PC-3 (cell line): ENCODE data around the gene BAIAP2.

Experiments
- EZH2 ChIP-seq: fragments of 300-600 bp; sonication (generic); IDR thresholded peaks from one replicate; pipeline ENCODE4 v1.6.1; 2017; ENCODE audit warnings: antibody characterized with exemption, mild to moderate bottlenecking, low read length; ENCODE audit not compliant: unreplicated experiment
- TF ChIP-seq, protein P1 (sequence below): fragments of 300-600 bp; sonication (generic); conservative IDR thresholded peaks from 2 replicates; pipeline ENCODE4 v1.5.1; 2017; ENCODE audit warnings: antibody characterized with exemption, low read depth, mild to moderate bottlenecking, low read length

DNA sequence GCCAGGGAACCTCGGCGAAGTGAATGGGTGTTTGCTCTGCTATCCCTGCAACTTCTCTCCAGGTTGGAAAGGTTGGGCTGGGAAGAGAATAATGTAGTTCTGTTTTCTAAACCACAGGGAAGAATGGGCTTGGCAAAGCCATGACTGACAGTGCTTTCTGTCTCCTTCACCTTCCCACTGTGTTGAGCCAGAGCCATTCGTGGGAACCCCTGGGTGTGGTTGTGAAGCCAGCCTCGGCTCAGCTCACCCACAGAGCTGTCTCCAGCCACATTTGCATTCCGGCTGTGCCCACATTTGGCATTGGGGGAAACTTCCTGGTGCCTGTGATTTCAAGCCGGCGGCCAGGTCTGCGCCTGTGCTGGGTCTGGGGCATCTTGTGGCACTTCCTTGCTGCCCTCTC, 39.9 kb downstream of the BAIAP2 start:
- TF ChIP-seq, protein P1, sequence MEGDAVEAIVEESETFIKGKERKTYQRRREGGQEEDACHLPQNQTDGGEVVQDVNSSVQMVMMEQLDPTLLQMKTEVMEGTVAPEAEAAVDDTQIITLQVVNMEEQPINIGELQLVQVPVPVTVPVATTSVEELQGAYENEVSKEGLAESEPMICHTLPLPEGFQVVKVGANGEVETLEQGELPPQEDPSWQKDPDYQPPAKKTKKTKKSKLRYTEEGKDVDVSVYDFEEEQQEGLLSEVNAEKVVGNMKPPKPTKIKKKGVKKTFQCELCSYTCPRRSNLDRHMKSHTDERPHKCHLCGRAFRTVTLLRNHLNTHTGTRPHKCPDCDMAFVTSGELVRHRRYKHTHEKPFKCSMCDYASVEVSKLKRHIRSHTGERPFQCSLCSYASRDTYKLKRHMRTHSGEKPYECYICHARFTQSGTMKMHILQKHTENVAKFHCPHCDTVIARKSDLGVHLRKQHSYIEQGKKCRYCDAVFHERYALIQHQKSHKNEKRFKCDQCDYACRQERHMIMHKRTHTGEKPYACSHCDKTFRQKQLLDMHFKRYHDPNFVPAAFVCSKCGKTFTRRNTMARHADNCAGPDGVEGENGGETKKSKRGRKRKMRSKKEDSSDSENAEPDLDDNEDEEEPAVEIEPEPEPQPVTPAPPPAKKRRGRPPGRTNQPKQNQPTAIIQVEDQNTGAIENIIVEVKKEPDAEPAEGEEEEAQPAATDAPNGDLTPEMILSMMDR = no peak
- no peak for TF ChIP-seq EZH2
